ENCODE results near the gene FGF23. TPM values are rescaled to one million over a fixed set of nuclear protein-coding genes. Genes with fewer than 3 reads are reported as not detected.
"Not testable (repeated sequence)": the region's sequence is repeated elsewhere in the genome, so short reads cannot be mapped to it uniquely, and the experiment has no call there.

The FGF23 gene
- total RNA-seq, result not detected in 2 replicates

DNA sequence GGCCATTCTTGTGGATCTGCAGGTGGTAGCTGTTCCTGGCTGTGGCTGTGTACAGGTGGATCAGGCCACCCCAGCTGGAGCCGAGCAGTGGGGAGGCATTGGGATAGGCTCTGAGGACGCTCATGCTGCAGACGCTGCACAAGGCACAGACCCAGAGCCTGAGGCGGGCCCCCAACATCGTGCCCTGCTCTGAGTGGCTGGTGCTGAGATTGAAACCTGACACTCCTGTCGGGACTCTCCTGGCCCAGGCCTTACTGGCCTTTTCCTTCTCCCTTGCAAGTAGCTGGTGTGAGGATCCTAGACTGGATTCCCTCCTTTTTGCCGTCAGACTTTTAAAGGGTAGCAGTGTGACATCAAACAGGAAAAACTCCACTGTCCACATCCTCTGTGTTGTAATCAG, at the start of gene FGF23:
Gene FGF23, minus strand, starts transcription at position 308 of the 400 bp plus-strand sequence. Its CDS starts 130 bp downstream, at position 178.
- DNase-seq, result no peak
- Mint-ChIP-seq H3K27ac (no peak within 1 kb of the TSS), H3K4me3 (no peak within 1 kb of the TSS), H3K9me3 (no peaks in the 10 kb centered on the region), H3K4me1 (no peaks in the 10 kb centered on the region), H3K36me3 (ENCODE audit: low read depth) (no peaks in the 10 kb centered on the region), H3K27me3 (peaks cover 40% of the 10 kb centered on the region)
- intact Hi-C loops (cut with micrococcal nuclease), result no loop called here

DNA sequence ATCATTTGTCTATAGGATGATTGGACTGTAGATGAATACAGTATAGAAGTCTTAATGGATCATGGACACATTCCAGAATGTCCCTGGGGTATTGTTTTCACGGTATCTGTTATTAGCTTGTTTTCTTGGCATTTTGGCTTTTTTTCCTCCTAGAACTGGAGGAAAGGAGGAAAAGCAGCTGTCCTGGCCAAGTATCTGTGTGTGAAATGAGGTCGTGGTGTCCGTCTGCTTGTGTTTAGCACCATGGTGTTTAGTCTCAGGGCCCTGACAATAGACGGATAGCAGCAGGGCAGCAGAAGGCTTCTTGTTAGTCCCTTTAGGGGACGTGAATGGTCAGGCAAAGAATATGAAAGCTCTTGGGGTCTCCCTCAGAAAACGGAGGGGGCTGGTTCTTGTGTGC, 44.9 kb upstream of the FGF23 start:
- intact Hi-C loops (cut with micrococcal nuclease), result loop anchor here (5.0 kb wide), 1 partner anchor 83 kb away; no protein-coding TSS in a partner anchor
- no peaks in the 10 kb centered on the region for H3K9me3 Mint-ChIP-seq
- no peaks in the 10 kb centered on the region for H3K36me3 Mint-ChIP-seq (ENCODE audit: low read depth)
- no peak overlapping the region for H3K4me3 Mint-ChIP-seq
- DNase-seq, result no peak
- H3K27ac Mint-ChIP-seq, result no peak overlapping the region
- no peaks in the 10 kb centered on the region for H3K27me3 Mint-ChIP-seq
- peaks cover 6% of the 10 kb centered on the region for H3K4me1 Mint-ChIP-seq

DNA sequence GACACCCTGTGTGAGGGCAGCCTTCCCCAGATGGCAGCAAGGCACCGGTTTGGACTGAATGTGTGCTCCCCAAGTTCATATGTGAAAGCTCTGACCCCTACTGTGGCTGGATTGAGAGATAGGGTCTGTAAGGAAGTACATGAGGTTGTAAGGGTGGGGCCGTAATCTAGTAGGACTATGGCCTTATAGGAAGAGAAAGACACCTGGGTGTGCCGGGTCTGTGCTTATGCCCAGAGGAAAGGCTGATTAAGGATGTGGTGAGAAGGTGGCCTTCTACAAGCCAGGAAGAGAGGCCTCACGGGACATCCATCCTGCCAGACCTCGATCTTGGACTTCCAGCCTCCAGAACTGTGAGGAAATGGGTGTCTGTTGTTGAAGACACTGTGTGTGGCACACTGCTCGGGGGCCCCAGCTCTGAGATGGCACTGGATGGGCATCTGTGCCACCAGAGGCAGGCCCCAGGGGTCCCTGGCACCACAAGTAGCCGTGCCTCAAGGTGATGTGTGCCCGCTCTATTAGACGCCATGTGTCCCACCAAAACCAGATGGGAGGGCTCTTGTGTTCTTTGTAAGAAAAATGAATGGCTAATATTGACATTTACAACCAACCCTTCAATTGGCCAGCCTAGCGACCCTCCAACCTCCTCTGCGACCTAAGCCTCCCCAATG, 44.1 kb upstream of the FGF23 start:
- DNase-seq, result no peak
- peaks cover 6% of the 10 kb centered on the region for H3K4me1 Mint-ChIP-seq
- no peak overlapping the region for H3K27ac Mint-ChIP-seq
- H3K9me3 Mint-ChIP-seq, result no peaks in the 10 kb centered on the region
- no peaks in the 10 kb centered on the region for H3K36me3 Mint-ChIP-seq (ENCODE audit: low read depth)
- intact Hi-C loops (cut with micrococcal nuclease), result loop anchor here (5.0 kb wide), 1 partner anchor 84 kb away; no protein-coding TSS in a partner anchor
- H3K27me3 Mint-ChIP-seq, result no peaks in the 10 kb centered on the region
- H3K4me3 Mint-ChIP-seq, result no peak overlapping the region

DNA sequence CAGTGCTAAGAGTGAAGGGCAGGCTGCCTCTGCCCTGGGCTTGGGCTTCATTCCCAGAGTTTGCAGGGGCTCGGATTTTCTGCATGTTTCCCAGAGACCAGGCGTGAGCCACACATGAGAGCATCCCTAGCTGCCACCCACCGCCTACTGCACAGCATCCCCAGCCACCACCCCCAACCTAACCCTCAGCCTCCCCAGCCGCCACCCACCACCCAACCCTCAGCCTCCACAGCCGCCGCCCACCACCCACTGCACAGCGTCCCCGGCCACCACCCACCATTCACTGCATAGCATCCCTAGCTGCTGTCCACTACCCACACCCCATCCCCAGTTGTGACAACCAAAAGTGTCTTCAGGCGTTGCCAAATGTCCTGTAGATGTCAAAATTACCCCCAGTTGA, 43.5 kb upstream of the FGF23 start:
- Mint-ChIP-seq H3K4me1 (peaks cover 6% of the 10 kb centered on the region), H3K36me3 (ENCODE audit: low read depth) (no peaks in the 10 kb centered on the region), H3K4me3 (no peak overlapping the region), H3K27ac (no peak overlapping the region), H3K27me3 (peaks cover under 1% of the 10 kb centered on the region), H3K9me3 (no peaks in the 10 kb centered on the region)
- DNase-seq, result no peak
- intact Hi-C loops (cut with micrococcal nuclease), result loop anchor here (5.0 kb wide), 1 partner anchor 84 kb away; no protein-coding TSS in a partner anchor

DNA sequence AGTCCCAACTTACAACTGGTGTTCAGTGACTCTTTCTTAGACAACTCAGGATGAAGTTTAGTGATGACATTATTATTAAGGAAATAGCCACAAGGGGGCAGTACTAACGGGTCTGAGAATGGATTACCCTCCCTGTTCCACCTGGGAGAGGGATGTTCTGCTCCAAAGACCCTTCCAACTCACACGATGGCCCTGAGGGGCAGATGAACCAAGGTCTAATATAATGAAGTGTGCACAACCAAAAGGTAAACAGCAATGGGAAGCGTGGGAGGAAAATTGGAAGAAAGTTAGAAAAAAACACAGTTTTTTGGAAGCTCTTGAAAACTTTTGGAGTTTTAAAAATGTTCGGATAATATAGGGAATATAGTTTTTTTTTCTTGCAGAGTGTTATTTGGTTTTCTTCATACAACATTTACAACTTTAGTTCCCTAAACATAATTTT, 42.1 kb upstream of the FGF23 start:
- peaks cover 6% of the 10 kb centered on the region for H3K27me3 Mint-ChIP-seq
- DNase-seq, result peak; percentile 79
- no peaks in the 10 kb centered on the region for H3K36me3 Mint-ChIP-seq (ENCODE audit: low read depth)
- intact Hi-C loops (cut with micrococcal nuclease), result loop anchor here (1.0 to 5.0 kb wide), 2 partner anchors 86 to 106 kb away; no protein-coding TSS in a partner anchor
- no peaks in the 10 kb centered on the region for H3K9me3 Mint-ChIP-seq
- H3K4me3 Mint-ChIP-seq, result no peak overlapping the region
- H3K4me1 Mint-ChIP-seq, result peaks cover 9% of the 10 kb centered on the region
- no peak overlapping the region for H3K27ac Mint-ChIP-seq

DNA sequence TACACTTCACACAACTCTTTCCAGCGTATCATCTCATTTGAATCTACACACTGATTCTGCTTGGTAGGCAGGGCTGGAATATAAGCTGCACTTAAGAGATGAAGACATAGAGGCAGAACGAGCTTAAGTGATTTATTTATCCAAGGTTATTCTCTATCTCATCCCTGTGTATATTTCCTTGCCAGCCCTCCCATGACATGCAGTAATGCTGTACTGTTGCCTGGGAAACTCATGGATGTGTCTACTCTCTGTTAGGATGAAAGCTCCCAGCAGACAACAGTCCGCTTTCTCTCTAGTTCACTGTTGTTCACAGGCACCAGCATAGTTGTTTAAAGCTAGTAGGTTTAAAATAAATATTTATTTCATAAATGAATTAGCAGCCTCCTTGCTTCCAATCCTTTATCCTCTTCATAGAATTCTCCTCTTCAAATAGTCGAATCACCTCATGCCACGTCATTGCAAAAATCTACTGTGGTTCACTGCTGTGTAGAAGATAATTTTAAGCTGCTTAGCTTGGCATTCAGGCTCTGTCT, 40.7 kb upstream of the FGF23 start:
- Mint-ChIP-seq H3K4me3 (no peak overlapping the region), H3K27me3 (peaks cover 11% of the 10 kb centered on the region), H3K4me1 (peaks cover 18% of the 10 kb centered on the region), H3K36me3 (ENCODE audit: low read depth) (no peaks in the 10 kb centered on the region), H3K9me3 (no peaks in the 10 kb centered on the region), H3K27ac (no peak overlapping the region)
- no peak for DNase-seq
- intact Hi-C loops (cut with micrococcal nuclease), result loop anchor here (5.0 kb wide), 1 partner anchor 87 kb away; no protein-coding TSS in a partner anchor

DNA sequence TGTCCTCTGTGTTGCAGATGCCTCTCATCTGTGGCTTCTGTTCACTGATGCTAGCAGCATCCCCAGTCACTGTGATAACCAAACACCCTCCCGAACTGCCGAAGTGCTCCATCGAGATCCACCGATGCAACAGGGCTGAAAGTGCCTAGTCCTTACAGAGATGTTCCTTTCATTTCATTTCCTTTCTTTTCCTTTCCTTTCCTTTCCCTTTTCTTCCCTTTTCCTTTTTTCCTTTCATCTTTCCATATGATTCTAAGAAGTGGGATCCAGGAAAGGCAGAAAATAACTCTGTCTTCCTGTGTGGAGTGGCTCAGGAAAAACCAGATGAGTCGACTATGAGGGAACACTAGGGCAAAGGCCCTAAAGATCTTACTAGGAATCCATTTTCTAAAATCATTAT, 39.4 kb upstream of the FGF23 start:
- no peak overlapping the region for H3K27ac Mint-ChIP-seq
- H3K36me3 Mint-ChIP-seq (ENCODE audit: low read depth), result no peaks in the 10 kb centered on the region
- H3K9me3 Mint-ChIP-seq, result no peaks in the 10 kb centered on the region
- DNase-seq, result no peak
- peaks cover 11% of the 10 kb centered on the region for H3K27me3 Mint-ChIP-seq
- H3K4me1 Mint-ChIP-seq, result peaks cover 26% of the 10 kb centered on the region
- intact Hi-C loops (cut with micrococcal nuclease), result no loop called here
- H3K4me3 Mint-ChIP-seq, result no peak overlapping the region

DNA sequence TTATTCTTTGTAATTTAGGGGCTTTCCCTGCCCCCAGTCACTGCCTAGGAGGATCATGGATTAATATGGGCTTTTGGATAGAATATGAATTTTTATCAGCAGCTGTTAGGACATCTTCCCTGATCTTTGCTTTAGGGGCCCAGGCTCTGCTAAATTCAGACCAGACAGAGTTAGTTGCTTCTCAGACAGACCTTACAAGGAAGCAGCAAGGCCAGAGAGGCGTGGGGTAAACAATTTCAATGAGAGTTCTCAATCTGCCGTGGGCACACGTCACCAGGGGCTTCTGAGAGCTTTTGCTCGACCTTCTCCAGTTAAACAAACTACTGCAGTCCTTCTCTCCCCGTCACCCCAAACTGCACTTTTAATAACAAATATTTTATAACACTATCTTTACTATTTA, 38.4 kb upstream of the FGF23 start:
- H3K27ac Mint-ChIP-seq, result no peak overlapping the region
- no peaks in the 10 kb centered on the region for H3K36me3 Mint-ChIP-seq (ENCODE audit: low read depth)
- peaks cover 14% of the 10 kb centered on the region for H3K27me3 Mint-ChIP-seq
- H3K9me3 Mint-ChIP-seq, result no peaks in the 10 kb centered on the region
- H3K4me3 Mint-ChIP-seq, result no peak overlapping the region
- H3K4me1 Mint-ChIP-seq, result peaks cover 25% of the 10 kb centered on the region
- intact Hi-C loops (cut with micrococcal nuclease), result no loop called here
- DNase-seq, result no peak

DNA sequence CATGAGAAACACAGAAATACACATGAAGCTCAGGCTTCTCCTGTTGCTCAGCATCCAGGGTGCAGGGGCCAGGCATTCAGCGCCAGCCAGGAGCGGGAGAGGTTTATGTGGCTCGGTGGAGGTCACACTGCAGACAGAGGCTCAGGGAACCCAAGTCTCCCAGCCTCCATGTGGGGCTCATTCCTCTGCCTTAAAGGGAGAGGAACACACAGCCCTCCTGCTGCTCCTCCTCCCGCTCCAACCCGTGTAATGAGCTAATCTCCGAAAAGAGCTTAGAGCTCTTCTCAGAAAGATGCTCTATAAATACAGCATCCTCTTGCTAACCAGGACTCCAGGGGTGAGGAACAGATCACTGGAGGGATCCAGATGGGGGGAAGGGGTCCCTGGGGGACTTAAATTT, 37.9 kb upstream of the FGF23 start:
- H3K9me3 Mint-ChIP-seq, result no peaks in the 10 kb centered on the region
- H3K27ac Mint-ChIP-seq, result no peak overlapping the region
- peaks cover 25% of the 10 kb centered on the region for H3K4me1 Mint-ChIP-seq
- intact Hi-C loops (cut with micrococcal nuclease), result no loop called here
- peaks cover 14% of the 10 kb centered on the region for H3K27me3 Mint-ChIP-seq
- DNase-seq, result no peak
- H3K4me3 Mint-ChIP-seq, result no peak overlapping the region
- H3K36me3 Mint-ChIP-seq (ENCODE audit: low read depth), result no peaks in the 10 kb centered on the region

DNA sequence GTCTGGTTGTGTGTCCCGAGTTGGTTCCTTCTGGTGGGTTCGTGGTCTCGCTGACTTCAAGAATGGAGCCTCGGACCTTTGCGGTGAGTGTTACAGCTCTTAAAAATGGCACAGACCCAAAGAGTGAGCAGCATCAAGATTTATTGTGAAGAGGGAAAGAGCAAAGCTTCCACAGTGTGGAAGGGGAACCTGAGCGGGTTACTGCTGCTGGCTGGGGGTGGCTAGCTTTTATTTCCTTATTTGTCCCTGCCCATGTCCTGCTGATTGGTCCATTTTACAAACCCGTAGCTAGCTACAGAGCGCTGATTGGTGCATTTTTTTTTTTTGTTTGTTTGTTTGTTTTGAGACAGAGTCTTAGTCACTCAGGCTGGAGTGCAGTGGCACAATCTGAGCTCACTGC, 36.8 kb upstream of the FGF23 start:
- Mint-ChIP-seq H3K4me1 (peaks cover 22% of the 10 kb centered on the region), H3K27ac (no peak overlapping the region), H3K27me3 (peaks cover 18% of the 10 kb centered on the region), H3K9me3 (no peaks in the 10 kb centered on the region), H3K36me3 (ENCODE audit: low read depth) (no peaks in the 10 kb centered on the region), H3K4me3 (no peak overlapping the region)
- intact Hi-C loops (cut with micrococcal nuclease), result no loop called here
- no peak for DNase-seq

DNA sequence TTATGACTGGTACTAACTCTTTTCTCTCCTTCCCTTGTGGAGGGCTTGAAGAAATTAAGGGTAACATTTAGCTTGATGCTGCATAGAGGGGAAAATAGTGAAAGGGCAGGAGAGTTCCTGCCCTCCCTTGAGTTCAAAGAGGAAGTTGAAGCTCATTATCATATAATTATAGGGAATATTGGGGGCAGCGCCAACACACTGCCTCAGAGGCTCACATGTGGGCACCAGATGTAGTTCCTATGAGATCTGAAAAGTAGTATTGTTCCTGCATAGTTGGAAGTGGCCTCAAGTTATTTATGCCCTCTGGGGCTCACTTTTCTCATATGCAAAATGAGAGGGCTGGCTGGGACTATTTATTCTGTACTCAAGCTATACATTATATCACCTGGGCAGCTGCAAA, 33.0 kb upstream of the FGF23 start:
- intact Hi-C loops (cut with micrococcal nuclease), result no loop called here
- H3K36me3 Mint-ChIP-seq (ENCODE audit: low read depth), result no peaks in the 10 kb centered on the region
- H3K27ac Mint-ChIP-seq, result no peak overlapping the region

DNA sequence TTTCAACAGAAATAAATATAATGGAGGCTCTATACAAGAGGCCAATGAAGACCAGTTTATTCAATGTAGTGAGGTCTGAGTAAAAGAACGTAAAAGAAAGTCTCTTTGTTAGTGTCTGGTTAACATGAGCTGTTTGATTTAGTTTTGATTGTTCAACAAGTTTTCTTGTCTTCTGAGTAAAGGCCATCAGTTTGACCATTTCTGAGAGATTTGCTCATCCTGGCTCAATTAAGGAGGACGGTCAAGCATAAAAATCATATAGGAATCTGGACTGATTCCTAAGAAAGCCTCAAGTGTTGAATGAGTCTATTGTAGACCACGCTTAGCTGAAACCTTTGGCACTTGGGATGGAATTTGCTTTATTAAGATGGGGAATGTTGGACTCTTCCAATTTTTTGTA, 32.5 kb upstream of the FGF23 start:
- no peak overlapping the region for H3K4me3 Mint-ChIP-seq
- H3K9me3 Mint-ChIP-seq, result no peaks in the 10 kb centered on the region
- peaks cover 21% of the 10 kb centered on the region for H3K4me1 Mint-ChIP-seq
- no peaks in the 10 kb centered on the region for H3K36me3 Mint-ChIP-seq (ENCODE audit: low read depth)
- intact Hi-C loops (cut with micrococcal nuclease), result no loop called here
- DNase-seq, result no peak
- H3K27ac Mint-ChIP-seq, result no peak overlapping the region
- peaks cover 25% of the 10 kb centered on the region for H3K27me3 Mint-ChIP-seq

More for the DNA sequence above, 33.0 kb upstream of the FGF23 start:
- DNase-seq, result no peak
- no peak overlapping the region for H3K4me3 Mint-ChIP-seq
- H3K27me3 Mint-ChIP-seq, result peaks cover 26% of the 10 kb centered on the region
- peaks cover 22% of the 10 kb centered on the region for H3K4me1 Mint-ChIP-seq
- no peaks in the 10 kb centered on the region for H3K9me3 Mint-ChIP-seq

DNA sequence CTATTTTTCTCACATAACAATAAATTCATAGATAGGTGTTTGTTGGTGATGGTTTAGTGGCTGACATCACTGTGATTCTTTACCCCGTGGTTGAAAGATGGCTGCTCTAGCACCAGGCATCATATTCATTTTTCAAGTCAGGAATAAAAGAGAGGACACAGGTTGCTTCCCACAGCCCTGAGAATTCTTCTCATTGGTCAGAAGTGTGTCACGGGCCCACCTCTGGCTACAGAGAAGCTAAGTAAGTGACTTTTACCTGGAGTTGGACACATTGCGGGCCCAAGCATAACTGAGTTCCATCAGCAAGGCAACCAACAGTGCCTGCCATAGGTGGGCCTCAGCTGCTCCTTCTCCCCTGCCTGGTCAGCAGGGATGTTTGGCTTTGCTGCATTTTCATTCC, 27.6 kb upstream of the FGF23 start:
- Mint-ChIP-seq H3K9me3 (no peaks in the 10 kb centered on the region), H3K4me3 (no peak overlapping the region), H3K4me1 (no peaks in the 10 kb centered on the region), H3K36me3 (ENCODE audit: low read depth) (no peaks in the 10 kb centered on the region), H3K27me3 (peaks cover 23% of the 10 kb centered on the region), H3K27ac (no peak overlapping the region)
- no peak for DNase-seq
- intact Hi-C loops (cut with micrococcal nuclease), result no loop called here

DNA sequence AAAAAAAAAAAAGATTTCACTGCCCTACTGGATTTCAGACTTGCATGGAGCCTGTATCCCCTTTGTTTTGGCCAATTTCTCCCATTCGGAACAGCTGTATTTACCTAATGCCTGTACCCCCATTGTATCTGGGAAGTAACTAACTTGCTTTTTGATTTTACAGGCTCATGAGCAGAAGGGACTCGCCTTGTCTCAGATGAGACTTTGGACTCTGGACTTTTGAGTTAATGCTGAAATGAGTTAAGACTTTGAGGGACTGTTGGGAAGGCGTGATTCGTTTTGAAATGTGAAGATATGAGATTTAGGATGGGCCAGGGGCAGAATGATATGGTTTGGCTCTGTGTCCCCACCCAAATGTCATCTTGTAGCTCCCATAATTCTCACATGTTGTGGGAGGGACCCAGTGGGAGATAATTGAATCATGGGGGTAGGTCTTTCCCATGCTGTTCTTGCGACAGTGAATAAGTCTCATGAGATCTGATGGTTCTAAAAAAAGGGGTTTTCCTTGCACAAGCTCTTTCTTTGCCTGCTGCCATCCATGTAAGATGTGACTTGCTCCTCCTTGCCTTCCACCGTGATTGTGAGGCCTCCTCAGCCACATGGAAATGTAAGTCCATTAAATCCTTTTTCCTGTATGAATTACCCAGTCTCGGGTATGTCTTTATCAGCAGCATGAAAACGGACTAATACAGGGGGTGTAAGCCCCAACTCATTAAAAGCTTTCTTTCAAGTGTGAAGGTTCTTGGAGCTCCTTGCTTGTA, 25.5 kb upstream of the FGF23 start:
- intact Hi-C loops (cut with micrococcal nuclease); H3K36me3 Mint-ChIP-seq (ENCODE audit: low read depth); H3K9me3 Mint-ChIP-seq; H3K4me1 Mint-ChIP-seq; DNase-seq; H3K27ac Mint-ChIP-seq; H3K4me3 Mint-ChIP-seq: not testable (repeated sequence)
- H3K27me3 Mint-ChIP-seq, result peaks cover 25% of the 10 kb centered on the region
